Measurements from ENCODE around the gene COL11A2.

GRCh38 chr6:33185190-33185589 lies 7.1 kb downstream of the COL11A2 start:
- no peak for TF ChIP-seq POLR2A (IDR thresholded peaks at IDR 0.05)
- no peak for TF ChIP-seq CTCF (IDR thresholded peaks at IDR 0.05)
